HG03378 (cell line): ENCODE data around the gene TOP2B.
A peak's percentile ranks its signal among the peaks of the same experiment; 100 is the strongest.

Experiments
- ATAC-seq: cut with Tn5 transposase; IDR thresholded peaks from one replicate; pipeline ENCODE4 v1.9.1; 2021; ENCODE audit warnings: mild to moderate bottlenecking, moderate library complexity; ENCODE audit not compliant: unreplicated experiment

Gene TOP2B

GRCh38 chr3:25673738-25674298, 9.1 kb upstream of the TOP2B start:
- no peak for ATAC-seq

- ATAC-seq = peak; percentile 33
Observed at GRCh38 chr3:25665315-25666280, 891 bp upstream of the TOP2B start.

GRCh38 chr3:25663869-25664811, 567 bp downstream of the TOP2B start:
- peak; percentile 29 for ATAC-seq

DNA sequence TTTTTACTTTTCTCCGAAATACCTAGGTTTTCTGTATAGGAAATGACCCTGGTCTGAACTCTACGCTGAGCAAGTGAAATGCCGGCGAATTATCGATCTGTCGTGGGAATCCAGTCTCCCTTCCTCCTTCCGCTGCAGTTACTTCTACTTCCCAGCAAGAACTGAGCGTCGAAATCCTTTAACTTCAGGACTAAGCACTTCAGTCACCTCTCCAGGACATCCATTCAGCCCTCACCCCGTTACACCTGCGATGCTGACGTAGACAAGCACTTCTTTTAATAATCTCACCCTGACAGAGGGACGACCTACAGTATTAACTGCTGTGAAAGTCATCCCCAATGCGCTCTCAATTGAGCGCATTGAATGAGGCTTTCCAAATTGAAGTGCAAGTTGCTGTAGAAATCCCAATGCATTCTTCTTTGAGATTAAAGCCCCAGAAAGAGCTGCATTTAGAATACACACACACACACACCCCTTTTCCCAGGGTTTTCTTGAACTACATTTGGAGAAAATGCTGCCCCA, 1.3 kb downstream of the TOP2B start:
- ATAC-seq = peak; percentile 23

- ATAC-seq = no peak
Observed at GRCh38 chr3:25662736-25663320, 1.9 kb downstream of the TOP2B start.

GRCh38 chr3:25661694-25662437, 2.8 kb downstream of the TOP2B start:
- no peak for ATAC-seq

DNA sequence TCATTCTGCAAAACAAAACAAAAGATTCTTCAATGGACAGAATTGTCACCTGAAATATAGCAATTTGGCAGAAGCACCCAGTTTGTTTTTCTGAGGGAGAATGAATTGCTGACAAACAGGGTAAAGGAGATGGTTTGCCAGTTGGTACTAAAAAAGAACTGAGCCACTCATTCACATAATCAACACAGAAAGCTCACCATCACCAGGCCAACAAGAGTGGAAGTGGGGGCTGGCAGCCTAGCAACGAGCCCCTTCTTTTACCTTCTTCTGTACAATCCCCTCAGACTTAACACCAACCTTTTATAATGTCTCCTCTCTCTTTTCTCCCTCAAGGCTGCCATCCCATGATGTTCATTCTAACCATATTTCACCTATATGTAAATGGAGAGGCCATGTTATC, 5.9 kb downstream of the TOP2B start:
- no peak for ATAC-seq

GRCh38 chr3:25657293-25657692, 7.4 kb downstream of the TOP2B start:
- ATAC-seq = no peak

DNA sequence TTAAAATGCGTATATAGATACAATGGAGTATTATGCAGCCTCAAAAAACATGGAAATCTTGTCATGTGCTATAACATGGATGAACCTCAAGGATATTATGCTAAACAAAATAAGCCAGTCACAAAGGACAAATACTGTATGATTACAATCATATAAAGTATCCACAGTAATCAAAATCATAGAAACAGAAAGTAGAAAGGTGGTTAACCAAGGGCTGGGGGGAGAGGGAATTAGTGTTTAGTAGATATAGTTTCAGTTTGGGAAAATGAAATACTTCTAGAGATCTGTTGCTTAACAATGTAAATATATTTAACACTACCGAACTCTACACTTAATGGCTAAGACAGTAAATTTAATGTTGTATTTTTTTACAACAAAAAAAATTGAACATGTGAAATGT, 9.0 kb downstream of the TOP2B start:
- no peak for ATAC-seq

DNA sequence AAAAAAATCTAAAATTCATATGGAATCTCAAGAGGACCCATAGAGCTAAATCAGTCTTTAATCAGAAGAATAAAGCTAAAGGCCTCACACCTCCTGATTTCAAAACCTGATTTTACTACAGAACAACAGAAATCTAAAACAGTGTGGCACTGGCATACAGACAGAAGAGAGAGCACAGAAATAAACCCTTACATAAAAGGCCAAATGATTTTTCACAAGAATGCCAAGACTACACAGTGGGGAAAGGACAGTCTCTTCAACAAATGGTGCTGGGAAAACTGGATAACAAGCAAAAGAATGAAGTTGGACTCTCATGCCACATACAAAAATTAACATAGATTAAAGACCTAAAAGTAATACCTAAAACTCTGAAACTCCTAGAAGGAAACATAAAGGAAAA, 10.1 kb downstream of the TOP2B start:
- no peak for ATAC-seq

GRCh38 chr3:25653322-25653721, 11.4 kb downstream of the TOP2B start:
- ATAC-seq = no peak

- no peak for ATAC-seq
Observed at GRCh38 chr3:25652921-25653320, 11.8 kb downstream of the TOP2B start.

- ATAC-seq = no peak
Observed at GRCh38 chr3:25648925-25649830, 15.5 kb downstream of the TOP2B start.

GRCh38 chr3:25648107-25648535, 16.6 kb downstream of the TOP2B start:
- peak; percentile 96 for ATAC-seq

DNA sequence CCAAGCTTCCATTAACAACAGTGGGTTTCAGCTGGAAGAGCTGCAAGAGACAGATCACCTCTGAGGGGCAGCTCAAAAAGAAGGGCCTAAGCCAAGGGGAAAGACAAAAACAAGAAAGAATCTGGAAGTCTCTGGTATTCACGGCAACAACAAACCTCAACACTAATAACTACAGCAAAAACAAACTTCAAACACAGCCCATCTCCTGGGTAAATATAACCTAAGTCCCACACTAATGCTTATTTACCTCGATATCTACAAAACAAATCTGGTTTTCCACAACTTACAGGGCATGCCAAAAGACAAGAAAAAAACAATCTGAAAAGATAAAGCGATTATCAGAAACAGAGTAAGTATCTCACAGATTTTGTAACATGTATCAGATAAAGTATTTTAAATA, 29.7 kb downstream of the TOP2B start:
- no peak for ATAC-seq

- ATAC-seq = peak; percentile 52
Observed at GRCh38 chr3:25633919-25634318, 30.8 kb downstream of the TOP2B start.

- ATAC-seq = no peak
Observed at GRCh38 chr3:25631989-25632388, 32.7 kb downstream of the TOP2B start.

GRCh38 chr3:25621087-25621486, 43.6 kb downstream of the TOP2B start:
- ATAC-seq = no peak

DNA sequence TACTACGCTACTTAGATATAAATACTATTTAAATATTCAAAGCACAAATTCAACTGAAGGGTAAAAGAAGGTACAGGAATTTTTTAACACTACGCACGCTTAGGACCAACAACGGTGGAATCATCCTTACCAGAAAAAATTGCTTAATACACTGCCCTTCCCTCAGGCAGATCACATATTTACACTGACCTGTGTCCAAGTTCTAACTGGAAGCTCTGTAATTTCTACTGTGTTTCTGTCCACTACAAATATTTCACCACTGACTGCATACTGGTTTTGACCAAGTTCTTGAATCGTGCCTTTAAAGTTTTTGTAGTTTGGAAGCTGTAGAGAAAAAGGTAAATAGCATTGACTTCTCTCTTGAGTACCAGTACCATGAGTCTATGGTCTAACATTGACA, 44.2 kb downstream of the TOP2B start:
- ATAC-seq = no peak
